ENCODE results near the gene NFX1. TPM values are rescaled to one million over a fixed set of nuclear protein-coding genes. Genes with fewer than 3 reads are reported as not detected.

NFX1 gene
- total and polyA plus RNA-seq, 10 of the 15 experiments (the other 5 are each of a cell fraction or from before 2014, with no cell fraction given): 11.9 to 45.1 (median 36.1) TPM

DNA sequence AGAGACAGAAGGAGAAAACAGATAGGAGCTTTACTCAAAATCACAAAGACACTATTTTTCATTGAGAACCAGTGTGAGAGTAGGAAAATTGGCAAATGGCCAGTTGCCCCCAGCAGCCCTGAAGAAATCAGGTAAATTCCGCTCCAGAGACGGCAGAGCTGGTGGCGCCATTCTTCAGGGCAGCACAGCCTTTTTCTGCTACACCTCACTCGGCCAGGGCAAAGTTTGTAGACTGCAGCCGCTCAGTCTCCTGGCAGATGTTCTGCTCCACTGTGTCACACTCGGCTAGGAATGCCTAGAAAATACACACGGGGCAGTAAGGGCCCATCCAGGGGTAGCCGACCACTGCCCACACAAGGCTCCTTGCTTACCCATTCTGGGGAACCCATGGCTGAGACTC is 35.3 kb upstream of the NFX1 start:
- ChIA-PET CTCF (no interaction called here), SMC1A (ENCODE audit: uncharacterized antibody, unreplicated experiment) (no interaction called here), RAD21 (ENCODE audit: unreplicated experiment) (interaction anchor here (1.7 kb wide), 1 partner anchor 29 kb away, joined by 4 read pairs; no protein-coding TSS in a partner anchor)

DNA sequence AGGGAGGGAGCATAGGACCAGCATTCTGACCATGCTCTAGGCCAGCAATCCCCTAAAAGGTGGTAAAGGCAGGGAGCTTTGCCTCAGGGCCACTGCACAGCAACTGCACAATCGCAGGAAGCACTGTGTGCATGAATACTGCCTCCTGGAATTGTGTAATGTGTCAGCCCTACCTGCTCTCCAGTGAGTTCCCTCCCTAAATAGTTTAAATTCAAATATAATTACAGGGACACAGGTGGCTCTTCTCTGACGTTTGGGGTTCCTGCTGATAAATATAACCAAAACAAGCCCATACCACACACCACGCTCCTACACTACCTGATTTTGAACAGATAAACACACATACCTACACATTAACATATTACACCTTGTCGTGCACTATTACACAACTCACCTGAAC is 34.8 kb upstream of the NFX1 start:
- ATAC-seq (no peak), DNase-seq (ENCODE audit: low read depth, low spot score) (no peak), FAIRE-seq (no peak)
- Histone ChIP-seq H3K4me2 (ENCODE audit: control insufficient read depth, insufficient read depth) (no peak overlapping the region), H3K9ac (ENCODE audit: control insufficient read depth, insufficient read depth, low read length) (no peak overlapping the region), H3K79me2 (ENCODE audit: control insufficient read depth, insufficient read depth, low read length) (no peaks in the 10 kb centered on the region), H3K9me3 (replicated peaks; ENCODE audit: control insufficient read depth, insufficient read depth, low read length) (no peaks in the 10 kb centered on the region), H2AFZ (ENCODE audit: control insufficient read depth, low read depth, low read length) (no peak overlapping the region), H3K4me1 (ENCODE audit: control insufficient read depth, insufficient read depth, low read length) (peaks cover 1% of the 10 kb centered on the region; the same call in 1 of the 2 replicates), H3K4me3 (no peak overlapping the region), H3K27ac (ENCODE audit: control insufficient read depth, insufficient read depth) (no peak overlapping the region), H4K20me1 (ENCODE audit: control insufficient read depth, insufficient read depth) (no peaks in the 10 kb centered on the region), H3K36me3 (ENCODE audit: control insufficient read depth in 2 of 2, insufficient read depth in 2 of 2, low read length in 1 of 2) (peaks cover 22 to 33% of the 10 kb centered on the region in 2 experiments), H3K27me3 (replicated peaks in 1 of 2; ENCODE audit: control insufficient read depth in 2 of 2, insufficient read depth in 2 of 2, low read length in 1 of 2) (no peaks in the 10 kb centered on the region)
- WGBS (ENCODE audit: insufficient coverage, insufficient replicate concordance, low lambda C conversion rate, missing lambda C conversion rate): 76% methylated on average over 4 of the region's 4 CpGs
- RAD21 ChIA-PET (ENCODE audit: unreplicated experiment): interaction anchor here (1.7 kb wide), 1 partner anchor 29 kb away, joined by 4 read pairs; no protein-coding TSS in a partner anchor
- no TSS peak for BruUV-seq (replicated peaks)
- CTCF ChIA-PET: no interaction called here
- in situ Hi-C loops (cut with MboI) (no loop called here), intact Hi-C loops (cut with micrococcal nuclease; ENCODE audit: unreplicated experiment) (no loop called here)
- SMC1A ChIA-PET (ENCODE audit: uncharacterized antibody, unreplicated experiment): no interaction called here
- POLR2A ChIA-PET: interaction anchor here (0.6 kb wide), 1 partner anchor 157 kb away, joined by 3 read pairs; no protein-coding TSS in a partner anchor
- TF ChIP-seq, protein P1, sequence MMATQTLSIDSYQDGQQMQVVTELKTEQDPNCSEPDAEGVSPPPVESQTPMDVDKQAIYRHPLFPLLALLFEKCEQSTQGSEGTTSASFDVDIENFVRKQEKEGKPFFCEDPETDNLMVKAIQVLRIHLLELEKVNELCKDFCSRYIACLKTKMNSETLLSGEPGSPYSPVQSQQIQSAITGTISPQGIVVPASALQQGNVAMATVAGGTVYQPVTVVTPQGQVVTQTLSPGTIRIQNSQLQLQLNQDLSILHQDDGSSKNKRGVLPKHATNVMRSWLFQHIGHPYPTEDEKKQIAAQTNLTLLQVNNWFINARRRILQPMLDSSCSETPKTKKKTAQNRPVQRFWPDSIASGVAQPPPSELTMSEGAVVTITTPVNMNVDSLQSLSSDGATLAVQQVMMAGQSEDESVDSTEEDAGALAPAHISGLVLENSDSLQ (IDR thresholded peaks at IDR 0.05): no peak
- no peak for TF ChIP-seq POU2F2 (IDR thresholded peaks at IDR 0.05; ENCODE audit: borderline replicate concordance, low read depth, low read length)
- no peak for TF ChIP-seq KLF5 (IDR thresholded peaks at IDR 0.05; ENCODE audit: partially characterized antibody)
- TF ChIP-seq YY1 (IDR thresholded peaks at IDR 0.05; ENCODE audit: low read depth, low read length): no peak
- TF ChIP-seq BMI1 (IDR thresholded peaks at IDR 0.05; ENCODE audit: borderline replicate concordance): no peak
- no peak for TF ChIP-seq NR2C2 (IDR thresholded peaks at IDR 0.05; ENCODE audit: borderline replicate concordance, control insufficient read depth, insufficient read length, low read depth)
- TF ChIP-seq CHD1 (IDR thresholded peaks at IDR 0.05; ENCODE audit: low read depth, low read length): no peak
- no peak for TF ChIP-seq POLR2AphosphoS2 (IDR thresholded peaks at IDR 0.05; ENCODE audit: low read depth, low read length)
- TF ChIP-seq KAT2A (conservative IDR thresholded peaks at IDR 0.05; ENCODE audit: control insufficient read depth, low read depth, low read length): no peak
- no peak for TF ChIP-seq HDAC2 (IDR thresholded peaks at IDR 0.05)

More for the DNA sequence above, 35.3 kb upstream of the NFX1 start:
- no TSS peak for BruUV-seq (replicated peaks)
- Histone ChIP-seq H3K4me2 (ENCODE audit: control insufficient read depth, insufficient read depth) (no peak overlapping the region), H3K9me3 (replicated peaks; ENCODE audit: control insufficient read depth, insufficient read depth, low read length) (no peaks in the 10 kb centered on the region), H3K4me1 (ENCODE audit: control insufficient read depth, insufficient read depth, low read length) (peaks cover 6% of the 10 kb centered on the region), H3K27me3 (replicated peaks in 1 of 2; ENCODE audit: control insufficient read depth in 2 of 2, insufficient read depth in 2 of 2, low read length in 1 of 2) (no peaks in the 10 kb centered on the region), H3K4me3 (no peak overlapping the region), H3K36me3 (ENCODE audit: control insufficient read depth in 2 of 2, insufficient read depth in 2 of 2, low read length in 1 of 2) (peaks cover 22 to 32% of the 10 kb centered on the region in 2 experiments), H2AFZ (ENCODE audit: control insufficient read depth, low read depth, low read length) (no peak overlapping the region), H3K27ac (ENCODE audit: control insufficient read depth, insufficient read depth) (no peak overlapping the region), H4K20me1 (ENCODE audit: control insufficient read depth, insufficient read depth) (no peaks in the 10 kb centered on the region), H3K79me2 (ENCODE audit: control insufficient read depth, insufficient read depth, low read length) (no peaks in the 10 kb centered on the region), H3K9ac (ENCODE audit: control insufficient read depth, insufficient read depth, low read length) (no peak overlapping the region)
- FAIRE-seq (no peak), DNase-seq (ENCODE audit: low read depth, low spot score) (no peak), ATAC-seq (no peak)
- 100% methylated on average over 8 of the region's 8 CpGs for WGBS (ENCODE audit: insufficient coverage, insufficient replicate concordance, low lambda C conversion rate, missing lambda C conversion rate)
- intact Hi-C loops (cut with micrococcal nuclease; ENCODE audit: unreplicated experiment): no loop called here
- TF ChIP-seq CEBPB (IDR thresholded peaks at IDR 0.05; ENCODE audit: borderline replicate concordance in 1 of 2, low read depth in 2 of 2, low read length in 2 of 2) (no peak), SMARCA5 (IDR thresholded peaks at IDR 0.05) (no peak), NFXL1 (IDR thresholded peaks at IDR 0.05; ENCODE audit: borderline replicate concordance) (no peak), ZNF24 (IDR thresholded peaks at IDR 0.05) (no peak), LARP7 (IDR thresholded peaks at IDR 0.05) (no peak)
- TF ChIP-seq, protein P2, sequence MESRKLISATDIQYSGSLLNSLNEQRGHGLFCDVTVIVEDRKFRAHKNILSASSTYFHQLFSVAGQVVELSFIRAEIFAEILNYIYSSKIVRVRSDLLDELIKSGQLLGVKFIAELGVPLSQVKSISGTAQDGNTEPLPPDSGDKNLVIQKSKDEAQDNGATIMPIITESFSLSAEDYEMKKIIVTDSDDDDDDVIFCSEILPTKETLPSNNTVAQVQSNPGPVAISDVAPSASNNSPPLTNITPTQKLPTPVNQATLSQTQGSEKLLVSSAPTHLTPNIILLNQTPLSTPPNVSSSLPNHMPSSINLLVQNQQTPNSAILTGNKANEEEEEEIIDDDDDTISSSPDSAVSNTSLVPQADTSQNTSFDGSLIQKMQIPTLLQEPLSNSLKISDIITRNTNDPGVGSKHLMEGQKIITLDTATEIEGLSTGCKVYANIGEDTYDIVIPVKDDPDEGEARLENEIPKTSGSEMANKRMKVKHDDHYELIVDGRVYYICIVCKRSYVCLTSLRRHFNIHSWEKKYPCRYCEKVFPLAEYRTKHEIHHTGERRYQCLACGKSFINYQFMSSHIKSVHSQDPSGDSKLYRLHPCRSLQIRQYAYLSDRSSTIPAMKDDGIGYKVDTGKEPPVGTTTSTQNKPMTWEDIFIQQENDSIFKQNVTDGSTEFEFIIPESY (IDR thresholded peaks at IDR 0.05): no peak
- POLR2A ChIA-PET: no interaction called here
- in situ Hi-C loops (cut with MboI): no loop called here

All from GM12878 (cell line).